22Rv1 (cell line): ENCODE results near the gene ITFG1.

ENCODE experiments used
- CTCF ChIP-seq: fragments of 450-650 bp; IDR thresholded peaks from 2 replicates; pipeline ENCODE4 v1.5.1; 2017; ENCODE audit warnings: mild to moderate bottlenecking
- ZFX ChIP-seq: fragments of 450-650 bp; IDR thresholded peaks from 2 replicates; pipeline ENCODE4 v1.6.1; 2017; ENCODE audit warnings: antibody characterized with exemption, borderline replicate concordance

- TF ChIP-seq CTCF (no peak), ZFX (no peak)
Measured at GRCh38 chr16:47247690-47248089, 213.2 kb downstream of the ITFG1 start.
